ENCODE data around the gene FXR2.

DNA sequence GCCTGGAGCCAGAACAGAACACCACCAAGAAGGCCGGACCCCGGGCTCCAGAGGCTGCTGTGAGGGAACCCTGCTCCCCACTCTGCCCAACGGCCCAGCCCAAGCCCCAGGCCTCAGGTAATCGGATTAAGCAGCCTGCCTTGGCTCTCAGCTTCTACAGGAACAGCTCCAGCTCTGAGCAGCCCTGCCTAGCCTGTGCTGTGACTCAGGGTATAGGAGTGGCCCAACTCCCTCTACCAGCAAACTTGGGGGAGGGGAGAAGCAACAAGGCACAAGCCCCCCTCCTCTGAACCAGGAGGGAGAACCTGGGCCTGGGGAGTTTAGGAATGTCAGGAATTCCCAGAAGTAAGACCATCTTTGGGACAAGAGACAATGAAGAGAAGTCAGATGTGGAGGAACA, 24.0 kb downstream of the FXR2 start:
- TF ChIP-seq, protein P1, sequence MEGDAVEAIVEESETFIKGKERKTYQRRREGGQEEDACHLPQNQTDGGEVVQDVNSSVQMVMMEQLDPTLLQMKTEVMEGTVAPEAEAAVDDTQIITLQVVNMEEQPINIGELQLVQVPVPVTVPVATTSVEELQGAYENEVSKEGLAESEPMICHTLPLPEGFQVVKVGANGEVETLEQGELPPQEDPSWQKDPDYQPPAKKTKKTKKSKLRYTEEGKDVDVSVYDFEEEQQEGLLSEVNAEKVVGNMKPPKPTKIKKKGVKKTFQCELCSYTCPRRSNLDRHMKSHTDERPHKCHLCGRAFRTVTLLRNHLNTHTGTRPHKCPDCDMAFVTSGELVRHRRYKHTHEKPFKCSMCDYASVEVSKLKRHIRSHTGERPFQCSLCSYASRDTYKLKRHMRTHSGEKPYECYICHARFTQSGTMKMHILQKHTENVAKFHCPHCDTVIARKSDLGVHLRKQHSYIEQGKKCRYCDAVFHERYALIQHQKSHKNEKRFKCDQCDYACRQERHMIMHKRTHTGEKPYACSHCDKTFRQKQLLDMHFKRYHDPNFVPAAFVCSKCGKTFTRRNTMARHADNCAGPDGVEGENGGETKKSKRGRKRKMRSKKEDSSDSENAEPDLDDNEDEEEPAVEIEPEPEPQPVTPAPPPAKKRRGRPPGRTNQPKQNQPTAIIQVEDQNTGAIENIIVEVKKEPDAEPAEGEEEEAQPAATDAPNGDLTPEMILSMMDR (IDR thresholded peaks at IDR 0.05): no peak
- TF ChIP-seq EZH2 (IDR thresholded peaks at IDR 0.05): no peak
